Ovary (tissue), 3 donors: ENCODE measurements around the gene JARID2.

Experiments
- EP300 ChIP-seq: sonication (generic); formaldehyde crosslinking; IDR thresholded peaks from one replicate; pipeline ENCODE4 v1.6.1; 2017; ENCODE audit warnings: antibody characterized with exemption
- TF ChIP-seq, protein P1 (sequence below), 3 donors: fragments of 450-650 bp in 2 of 3; fragments of 200-600 bp in 1 of 3; IDR thresholded peaks; one replicate each; pipeline versions ENCODE4 v1.5.1 to v1.8.0; 2016 to 2022; ENCODE audit warnings: antibody characterized with exemption in 3 of 3, mild to moderate bottlenecking in 1 of 3
- donor health status: DM: no; HTN: no; CAD: no.

DNA sequence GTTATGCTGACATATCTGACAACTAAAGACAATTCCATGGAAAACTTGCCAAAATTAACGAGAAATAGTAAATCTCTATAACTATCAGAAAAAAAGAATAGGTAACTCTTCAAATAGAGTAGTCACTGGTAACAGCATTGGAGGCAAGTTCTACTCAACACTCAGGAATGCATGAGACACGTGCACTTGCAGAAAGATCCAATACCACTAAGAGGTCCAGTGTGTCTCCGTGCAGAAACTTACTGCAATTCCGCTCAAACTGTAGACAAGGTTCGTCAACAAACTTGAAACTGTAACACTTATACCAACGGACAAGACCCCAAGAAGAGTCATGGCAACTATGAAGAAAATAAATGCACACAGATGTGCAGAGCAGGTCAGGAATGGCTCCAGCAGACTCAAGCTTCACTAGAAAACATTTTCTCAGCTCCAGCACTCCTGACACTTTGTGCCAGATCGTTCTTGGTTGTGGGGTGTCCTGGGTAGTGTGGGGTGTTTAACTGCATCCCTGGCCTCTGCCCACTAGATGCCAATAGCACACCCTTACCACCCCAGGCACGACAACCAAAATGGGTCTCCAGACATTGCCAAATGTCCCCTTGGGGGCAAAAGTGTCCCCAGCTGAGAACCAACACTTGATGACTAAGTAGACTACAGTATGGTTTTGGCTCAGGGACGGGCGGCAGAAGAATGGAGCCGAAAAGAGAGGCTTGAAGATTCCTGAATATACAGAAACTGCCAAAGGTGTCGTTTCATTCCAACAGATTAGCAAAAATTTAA, 282.2 kb downstream of the JARID2 start:
- TF ChIP-seq, protein P1, sequence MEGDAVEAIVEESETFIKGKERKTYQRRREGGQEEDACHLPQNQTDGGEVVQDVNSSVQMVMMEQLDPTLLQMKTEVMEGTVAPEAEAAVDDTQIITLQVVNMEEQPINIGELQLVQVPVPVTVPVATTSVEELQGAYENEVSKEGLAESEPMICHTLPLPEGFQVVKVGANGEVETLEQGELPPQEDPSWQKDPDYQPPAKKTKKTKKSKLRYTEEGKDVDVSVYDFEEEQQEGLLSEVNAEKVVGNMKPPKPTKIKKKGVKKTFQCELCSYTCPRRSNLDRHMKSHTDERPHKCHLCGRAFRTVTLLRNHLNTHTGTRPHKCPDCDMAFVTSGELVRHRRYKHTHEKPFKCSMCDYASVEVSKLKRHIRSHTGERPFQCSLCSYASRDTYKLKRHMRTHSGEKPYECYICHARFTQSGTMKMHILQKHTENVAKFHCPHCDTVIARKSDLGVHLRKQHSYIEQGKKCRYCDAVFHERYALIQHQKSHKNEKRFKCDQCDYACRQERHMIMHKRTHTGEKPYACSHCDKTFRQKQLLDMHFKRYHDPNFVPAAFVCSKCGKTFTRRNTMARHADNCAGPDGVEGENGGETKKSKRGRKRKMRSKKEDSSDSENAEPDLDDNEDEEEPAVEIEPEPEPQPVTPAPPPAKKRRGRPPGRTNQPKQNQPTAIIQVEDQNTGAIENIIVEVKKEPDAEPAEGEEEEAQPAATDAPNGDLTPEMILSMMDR (IDR thresholded peaks at IDR 0.05): no peak
- no peak for TF ChIP-seq EP300
